ENCODE data around the gene ZNF277.

Gene ZNF277

GRCh38 chr7:112293416-112293815 lies 86.9 kb downstream of the ZNF277 start:
- no peak overlapping the region for H3K4me3 ChIP-seq (ENCODE audit: low read depth, low read length)
- TF ChIP-seq CTCF (IDR thresholded peaks at IDR 0.05; ENCODE audit: low read depth, low read length): no peak

DNA sequence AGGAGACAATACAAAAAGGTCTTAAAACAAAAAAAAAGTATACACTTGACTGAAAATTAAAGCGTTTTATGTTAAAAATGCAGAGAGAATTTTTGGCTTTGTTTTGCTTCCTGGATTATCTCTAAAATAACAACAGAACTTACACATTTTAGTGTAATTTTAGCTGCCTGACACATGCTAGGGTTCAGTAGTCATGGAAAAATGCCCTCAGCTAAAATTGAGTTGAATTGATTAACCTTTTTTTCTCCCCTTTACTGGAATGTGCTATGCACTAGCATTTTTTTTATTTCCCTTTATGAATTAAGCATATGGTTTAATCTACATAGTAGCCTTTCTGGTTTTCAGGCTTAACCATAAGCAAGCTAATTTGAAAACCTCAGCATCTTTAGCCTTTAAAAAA lies 89.9 kb downstream of the ZNF277 start:
- TF ChIP-seq CTCF (IDR thresholded peaks at IDR 0.05; ENCODE audit: low read depth, low read length): no peak

DNA sequence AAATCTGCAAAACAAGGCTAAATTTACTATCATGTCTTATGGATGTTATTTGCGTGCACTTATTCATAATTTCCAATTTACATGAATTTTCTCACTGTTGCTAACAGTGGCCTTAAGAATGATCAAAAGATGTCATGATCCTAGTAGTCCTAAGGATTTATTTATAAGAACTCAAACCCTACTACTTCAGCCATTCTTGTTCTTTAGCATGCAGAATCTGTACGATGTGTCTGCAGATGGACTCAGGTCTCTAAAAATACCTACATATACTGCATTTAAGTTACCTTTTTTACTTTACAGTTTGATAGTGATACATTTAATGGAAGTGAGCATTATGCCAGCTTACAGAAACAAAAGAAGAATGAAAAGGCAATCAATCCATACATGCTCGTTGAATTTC lies 91.2 kb downstream of the ZNF277 start:
- TF ChIP-seq CTCF (IDR thresholded peaks at IDR 0.05; ENCODE audit: low read depth, low read length): no peak
- no peak overlapping the region for H3K4me3 ChIP-seq (ENCODE audit: low read depth, low read length)

More for the DNA sequence above, 89.9 kb downstream of the ZNF277 start:
- H3K4me3 ChIP-seq (ENCODE audit: low read depth, low read length): no peak overlapping the region

DNA sequence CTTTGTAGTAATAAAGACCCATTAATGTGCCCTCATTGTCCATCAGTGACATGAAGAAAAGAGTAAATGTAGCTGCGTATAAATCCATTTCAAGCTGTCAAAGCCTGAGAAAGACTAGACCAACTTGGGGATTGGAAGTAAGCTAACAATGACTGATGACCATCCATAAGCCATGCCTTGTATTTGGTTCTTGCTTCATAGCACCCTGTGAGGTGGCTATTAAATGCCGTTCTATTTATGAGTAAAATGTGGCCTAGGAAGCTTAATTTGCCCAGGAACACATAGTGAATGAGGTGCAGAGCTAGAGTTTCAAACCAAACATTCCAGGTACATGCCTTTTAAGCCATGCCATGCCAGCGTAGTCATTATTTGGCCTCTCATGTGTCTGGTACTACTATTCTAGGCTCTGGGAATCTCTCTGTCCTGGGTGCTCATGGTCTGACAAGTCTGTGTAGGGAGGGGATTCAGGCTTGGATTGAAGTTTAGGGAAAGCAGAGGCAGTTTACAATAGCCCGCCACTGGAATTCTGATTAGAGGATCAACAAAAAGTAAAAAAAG lies 92.1 kb downstream of the ZNF277 start:
- no peak overlapping the region for H3K4me3 ChIP-seq (ENCODE audit: low read depth, low read length)
- TF ChIP-seq CTCF (IDR thresholded peaks at IDR 0.05; ENCODE audit: low read depth, low read length): no peak

DNA sequence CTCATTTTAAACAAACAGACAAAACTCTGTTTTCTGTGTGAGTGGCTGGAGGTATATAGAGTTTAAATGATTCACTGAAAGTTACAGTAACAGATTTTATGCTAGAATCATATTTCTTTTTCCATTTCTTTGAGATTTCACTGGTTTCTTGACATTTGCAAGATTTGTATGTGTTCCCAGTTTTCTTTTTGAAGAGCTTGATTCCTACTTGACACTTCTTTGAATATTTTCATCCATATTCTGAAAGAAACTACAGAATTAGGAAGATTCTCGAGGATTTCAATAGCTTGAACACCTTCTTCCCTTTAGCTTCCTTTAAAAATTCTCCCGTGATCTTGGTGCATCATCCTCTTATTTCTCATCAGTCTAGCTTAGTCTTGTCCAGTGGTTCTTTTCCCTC lies 93.6 kb downstream of the ZNF277 start:
- no peak overlapping the region for H3K4me3 ChIP-seq (ENCODE audit: low read depth, low read length)
- TF ChIP-seq CTCF (IDR thresholded peaks at IDR 0.05; ENCODE audit: low read depth, low read length): no peak

- no peak for TF ChIP-seq CTCF (IDR thresholded peaks at IDR 0.05; ENCODE audit: low read depth, low read length)
- no peak overlapping the region for H3K4me3 ChIP-seq (ENCODE audit: low read depth, low read length)
These were observed 94.4 kb downstream of the ZNF277 start for GRCh38 chr7:112300831-112301407.

GRCh38 chr7:112302566-112302965 lies 96.1 kb downstream of the ZNF277 start:
- no peak for TF ChIP-seq CTCF (IDR thresholded peaks at IDR 0.05; ENCODE audit: low read depth, low read length)

More at GRCh38 chr7:112302566-112302965, 96.1 kb downstream of the ZNF277 start:
- no peak overlapping the region for H3K4me3 ChIP-seq (ENCODE audit: low read depth, low read length)

Data from WI38 (cell line).